PC-9 (cell line): ENCODE results near the gene NUTM2A.
"Not testable (repeated sequence)": the region's sequence is repeated elsewhere in the genome, so short reads cannot be mapped to it uniquely, and the experiment has no call there.

Experiments used
- EZH2 ChIP-seq: fragments of 200-600 bp; sonication (generic); IDR thresholded peaks from 2 replicates; pipeline ENCODE4 v1.8.0; 2017; ENCODE audit warnings: antibody characterized with exemption, low read depth
- TF ChIP-seq, protein P1 (sequence below): fragments of 200-600 bp; sonication (generic); conservative IDR thresholded peaks from 2 replicates; pipeline ENCODE4 v1.6.1; 2017; ENCODE audit warnings: mixed run types, antibody characterized with exemption, mild to moderate bottlenecking, moderate library complexity

DNA sequence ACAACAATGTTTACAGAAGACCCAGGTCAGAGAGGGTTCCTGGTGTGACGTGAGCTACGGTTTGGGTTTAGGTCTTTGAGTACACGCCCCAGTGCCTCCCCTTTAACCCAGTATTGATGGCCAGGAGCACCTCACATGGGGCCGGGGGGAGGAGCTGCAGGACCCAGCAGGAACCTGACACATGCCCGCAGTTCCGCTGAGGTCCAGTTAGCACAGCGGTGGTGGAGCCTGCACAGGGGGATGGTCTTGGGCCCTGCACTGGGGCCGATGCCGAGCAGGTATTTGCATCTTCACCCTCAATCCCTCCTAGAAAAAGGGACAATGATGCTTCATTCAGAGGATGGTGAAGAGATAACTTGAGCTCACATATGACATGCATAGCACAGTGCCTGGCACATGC is 4.0 kb downstream of the NUTM2A start:
- TF ChIP-seq, protein P1, sequence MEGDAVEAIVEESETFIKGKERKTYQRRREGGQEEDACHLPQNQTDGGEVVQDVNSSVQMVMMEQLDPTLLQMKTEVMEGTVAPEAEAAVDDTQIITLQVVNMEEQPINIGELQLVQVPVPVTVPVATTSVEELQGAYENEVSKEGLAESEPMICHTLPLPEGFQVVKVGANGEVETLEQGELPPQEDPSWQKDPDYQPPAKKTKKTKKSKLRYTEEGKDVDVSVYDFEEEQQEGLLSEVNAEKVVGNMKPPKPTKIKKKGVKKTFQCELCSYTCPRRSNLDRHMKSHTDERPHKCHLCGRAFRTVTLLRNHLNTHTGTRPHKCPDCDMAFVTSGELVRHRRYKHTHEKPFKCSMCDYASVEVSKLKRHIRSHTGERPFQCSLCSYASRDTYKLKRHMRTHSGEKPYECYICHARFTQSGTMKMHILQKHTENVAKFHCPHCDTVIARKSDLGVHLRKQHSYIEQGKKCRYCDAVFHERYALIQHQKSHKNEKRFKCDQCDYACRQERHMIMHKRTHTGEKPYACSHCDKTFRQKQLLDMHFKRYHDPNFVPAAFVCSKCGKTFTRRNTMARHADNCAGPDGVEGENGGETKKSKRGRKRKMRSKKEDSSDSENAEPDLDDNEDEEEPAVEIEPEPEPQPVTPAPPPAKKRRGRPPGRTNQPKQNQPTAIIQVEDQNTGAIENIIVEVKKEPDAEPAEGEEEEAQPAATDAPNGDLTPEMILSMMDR = not testable (repeated sequence)
- not testable (repeated sequence) for TF ChIP-seq EZH2
